ENCODE measurements around the gene COL6A2. TPM values are rescaled to one million over a fixed set of nuclear protein-coding genes. Genes with fewer than 3 reads are reported as not detected.

Gene COL6A2
- total RNA-seq, 4 donors from 2014 or later, result 321 to 1,200 (median 948) TPM

DNA sequence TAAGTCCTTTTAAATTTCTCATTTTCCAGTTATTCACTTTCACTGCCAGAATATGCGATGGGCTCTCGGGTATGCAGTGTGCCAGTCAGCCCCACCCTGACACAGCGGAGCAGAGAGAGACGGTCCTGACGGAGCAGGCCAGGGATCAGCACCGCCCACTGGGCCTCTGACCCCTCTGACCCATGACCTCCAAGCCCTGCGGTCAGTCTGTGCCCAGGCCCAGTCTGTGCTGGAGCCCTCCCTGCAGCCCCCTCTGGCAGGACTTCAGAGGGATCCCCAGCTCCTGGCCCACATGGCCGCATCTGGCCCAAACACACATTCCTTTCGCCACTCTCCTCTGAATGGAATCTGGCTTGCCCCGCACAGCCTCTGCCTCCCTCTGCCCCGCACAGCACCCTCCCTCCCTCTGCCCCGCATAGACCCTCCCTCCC, 43.4 kb upstream of the COL6A2 start:
- peaks cover 17 to 40% of the 10 kb centered on the region in 2 donors for H3K4me1 ChIP-seq
- no peak for TF ChIP-seq POLR2A (IDR thresholded peaks at IDR 0.05)
- no peak for TF ChIP-seq CTCF (IDR thresholded peaks at IDR 0.05)
- H3K36me3 ChIP-seq, result no peaks in the 10 kb centered on the region
- no peak overlapping the region for H3K4me3 ChIP-seq
- DNase-seq, result peak in 1 of 2 donors; percentile 62
- intact Hi-C loops (cut with DNase I; ENCODE audit: low total_unique reads), result loop anchor here (5.0 kb wide), 1 partner anchor 72 kb away; the partner anchor contains the start of gene COL6A1
- peak overlapping the region; percentile 98 to 99 for H3K27ac ChIP-seq
- no peaks in the 10 kb centered on the region for H3K9me3 ChIP-seq
- no peaks in the 10 kb centered on the region for H3K27me3 ChIP-seq

GRCh38 chr21:46055863-46056281, 42.0 kb upstream of the COL6A2 start:
- Histone ChIP-seq H3K4me1 (peaks cover 5 to 36% of the 10 kb centered on the region in 2 donors), H3K36me3 (no peaks in the 10 kb centered on the region), H3K27ac (peak overlapping the region; percentile 98 to 99), H3K9me3 (no peaks in the 10 kb centered on the region), H3K27me3 (no peaks in the 10 kb centered on the region), H3K4me3 (peak overlapping the region in 1 of 2 donors; percentile 7)
- TF ChIP-seq CTCF (IDR thresholded peaks at IDR 0.05), result no peak
- TF ChIP-seq POLR2A (IDR thresholded peaks at IDR 0.05), result no peak
- intact Hi-C loops (cut with DNase I; ENCODE audit: low total_unique reads), result no loop called here
- peak; percentile 74 to 76 for DNase-seq

DNA sequence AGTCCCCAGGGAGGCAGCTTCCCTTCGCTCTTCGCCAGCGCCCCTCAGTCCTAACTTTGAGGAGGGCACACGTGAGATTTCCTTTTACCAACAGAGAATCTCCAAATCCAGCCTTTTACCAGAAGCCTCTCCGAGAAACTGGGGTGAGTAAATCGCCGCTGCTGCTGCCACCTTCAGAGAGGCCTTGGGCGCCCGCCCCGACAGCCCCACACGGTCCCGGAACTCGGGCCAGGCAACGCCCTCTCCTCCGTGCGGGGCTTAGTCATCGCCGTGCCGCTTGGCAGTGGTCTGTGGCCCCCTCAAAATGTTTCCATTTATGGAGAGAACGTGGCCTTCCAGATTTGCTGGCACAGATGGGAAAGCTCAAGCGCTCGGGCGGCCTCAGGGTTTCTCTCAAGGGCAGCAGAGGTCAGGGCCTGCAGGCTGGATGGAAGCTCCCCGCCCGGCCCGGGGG, 41.4 kb upstream of the COL6A2 start:
- no peaks in the 10 kb centered on the region for H3K36me3 ChIP-seq
- TF ChIP-seq POLR2A (IDR thresholded peaks at IDR 0.05), result peak; percentile 44 to 70
- no peak for TF ChIP-seq CTCF (IDR thresholded peaks at IDR 0.05)
- intact Hi-C loops (cut with DNase I; ENCODE audit: low total_unique reads), result no loop called here
- peak; percentile 95 to 97 for DNase-seq
- peaks cover 5 to 36% of the 10 kb centered on the region in 2 donors for H3K4me1 ChIP-seq
- peak overlapping the region in 1 of 2 donors; percentile 7 for H3K4me3 ChIP-seq
- H3K27ac ChIP-seq, result peak overlapping the region; percentile 98 to 99
- H3K9me3 ChIP-seq, result no peaks in the 10 kb centered on the region
- H3K27me3 ChIP-seq, result no peaks in the 10 kb centered on the region

GRCh38 chr21:46057111-46057709, 40.7 kb upstream of the COL6A2 start:
- intact Hi-C loops (cut with DNase I; ENCODE audit: low total_unique reads), result no loop called here
- H3K27me3 ChIP-seq, result no peaks in the 10 kb centered on the region
- TF ChIP-seq CTCF (IDR thresholded peaks at IDR 0.05) (no peak), POLR2A (IDR thresholded peaks at IDR 0.05) (no peak)

DNA sequence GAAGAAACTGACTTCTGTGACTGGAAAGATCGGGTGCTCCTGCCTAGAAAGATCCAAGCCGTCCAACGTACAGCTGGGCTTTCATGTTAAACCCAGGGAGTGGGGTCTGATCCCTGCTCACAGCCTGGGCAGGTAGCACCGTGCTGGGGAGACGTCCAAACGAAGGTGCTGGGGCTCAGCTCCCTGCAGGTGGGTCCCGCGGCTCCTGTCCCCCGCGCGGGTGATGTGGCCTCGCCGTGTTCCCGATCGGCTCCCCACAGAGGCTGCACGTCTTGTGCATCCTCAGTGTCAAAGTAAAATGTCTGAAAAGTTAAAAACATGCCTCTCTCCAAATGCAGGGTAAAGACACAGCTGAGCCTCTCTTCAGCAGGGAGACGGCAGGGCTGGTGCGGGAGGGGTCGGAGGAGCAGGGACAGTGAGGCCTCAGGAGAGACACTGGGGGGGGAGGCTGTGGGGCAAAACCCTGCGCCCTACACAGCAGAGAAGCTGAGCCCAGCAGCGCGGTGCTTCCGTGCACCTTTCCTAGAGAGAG, 40.1 kb upstream of the COL6A2 start:
- TF ChIP-seq POLR2A (IDR thresholded peaks at IDR 0.05), result no peak
- no peak for TF ChIP-seq CTCF (IDR thresholded peaks at IDR 0.05)
- H3K4me3 ChIP-seq, result no peak overlapping the region
- peak overlapping the region; percentile 98 to 99 for H3K27ac ChIP-seq
- H3K27me3 ChIP-seq, result no peaks in the 10 kb centered on the region
- peak in 1 of 2 donors; percentile 31 for DNase-seq
- intact Hi-C loops (cut with DNase I; ENCODE audit: low total_unique reads), result no loop called here
- H3K36me3 ChIP-seq, result no peaks in the 10 kb centered on the region
- no peaks in the 10 kb centered on the region for H3K9me3 ChIP-seq
- H3K4me1 ChIP-seq, result peaks cover 5 to 36% of the 10 kb centered on the region in 2 donors

More at GRCh38 chr21:46057111-46057709, 40.7 kb upstream of the COL6A2 start:
- H3K9me3 ChIP-seq, result no peaks in the 10 kb centered on the region
- H3K4me3 ChIP-seq, result no peak overlapping the region
- H3K4me1 ChIP-seq, result peaks cover 5 to 36% of the 10 kb centered on the region in 2 donors
- peak; percentile 45 to 49 for DNase-seq
- peak overlapping the region; percentile 98 to 99 for H3K27ac ChIP-seq
- no peaks in the 10 kb centered on the region for H3K36me3 ChIP-seq

All from uterus (tissue), 4 donors.